Measurements from ENCODE around the gene MS4A8.

DNA sequence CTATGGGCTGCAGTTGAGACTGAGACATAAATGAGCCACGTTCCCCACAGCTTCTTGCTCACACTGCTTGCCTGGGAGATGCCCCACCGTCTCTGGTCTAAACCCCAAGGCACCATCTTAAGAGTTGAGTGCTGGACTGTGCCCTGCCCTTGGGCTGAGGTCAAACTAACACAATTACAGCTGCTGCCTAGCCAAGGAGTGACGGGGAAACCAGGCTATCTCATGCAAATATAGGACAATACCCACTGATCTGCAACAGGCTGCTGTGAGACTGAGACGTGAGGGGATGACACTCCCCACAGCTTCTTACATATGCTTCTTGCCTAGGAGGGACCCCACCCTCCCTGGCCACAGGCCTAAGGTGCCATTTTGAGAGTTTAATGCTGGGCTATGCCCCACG is 7.8 kb upstream of the MS4A8 start:
- TF ChIP-seq, protein P1, sequence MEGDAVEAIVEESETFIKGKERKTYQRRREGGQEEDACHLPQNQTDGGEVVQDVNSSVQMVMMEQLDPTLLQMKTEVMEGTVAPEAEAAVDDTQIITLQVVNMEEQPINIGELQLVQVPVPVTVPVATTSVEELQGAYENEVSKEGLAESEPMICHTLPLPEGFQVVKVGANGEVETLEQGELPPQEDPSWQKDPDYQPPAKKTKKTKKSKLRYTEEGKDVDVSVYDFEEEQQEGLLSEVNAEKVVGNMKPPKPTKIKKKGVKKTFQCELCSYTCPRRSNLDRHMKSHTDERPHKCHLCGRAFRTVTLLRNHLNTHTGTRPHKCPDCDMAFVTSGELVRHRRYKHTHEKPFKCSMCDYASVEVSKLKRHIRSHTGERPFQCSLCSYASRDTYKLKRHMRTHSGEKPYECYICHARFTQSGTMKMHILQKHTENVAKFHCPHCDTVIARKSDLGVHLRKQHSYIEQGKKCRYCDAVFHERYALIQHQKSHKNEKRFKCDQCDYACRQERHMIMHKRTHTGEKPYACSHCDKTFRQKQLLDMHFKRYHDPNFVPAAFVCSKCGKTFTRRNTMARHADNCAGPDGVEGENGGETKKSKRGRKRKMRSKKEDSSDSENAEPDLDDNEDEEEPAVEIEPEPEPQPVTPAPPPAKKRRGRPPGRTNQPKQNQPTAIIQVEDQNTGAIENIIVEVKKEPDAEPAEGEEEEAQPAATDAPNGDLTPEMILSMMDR (IDR thresholded peaks at IDR 0.05): no peak
- no peak for TF ChIP-seq POLR2A (IDR thresholded peaks at IDR 0.05)

Data from thyroid gland (tissue), 4 donors.